Natural killer cell (primary cell): ENCODE measurements around the gene CNGA2. TPM values are rescaled to one million over a fixed set of nuclear protein-coding genes. Genes with fewer than 3 reads are reported as not detected.

Source experiments
- ATAC-seq, 3 donors: fragments of 150-1000 bp in 2 of 3; fragments of 200-7000 bp in 1 of 3; cut with Tn5 transposase; 1 replicate in 1 of 3; 2 replicates in 2 of 3; pipeline ENCODE4 v1.10.0; 2021; ENCODE audit warnings: mild to moderate bottlenecking in 2 of 3, moderate library complexity in 2 of 3
- DNase-seq, 2 donors: peaks; one replicate each; pipeline versions ENCODE4 v3.0.0 to v3.0.0-alpha.2; 2013 to 2021; ENCODE audit warnings: mixed read lengths in 1 of 2
- H3K27ac ChIP-seq: one replicate; pipeline ENCODE4 v1.5.1; 2013; ENCODE audit warnings: mild to moderate bottlenecking, low read length
- H3K27me3 ChIP-seq: one replicate; pipeline ENCODE4 v1.6.1; 2013; ENCODE audit warnings: low read length; ENCODE audit not compliant: control insufficient read depth, insufficient read depth
- H3K36me3 ChIP-seq: one replicate; pipeline ENCODE4 v1.6.1; 2013; ENCODE audit warnings: low read length; ENCODE audit not compliant: control insufficient read depth, insufficient read depth
- H3K4me1 ChIP-seq: one replicate; pipeline ENCODE4 v1.6.1; 2013; ENCODE audit warnings: low read length; ENCODE audit not compliant: control insufficient read depth, insufficient read depth
- H3K4me3 ChIP-seq: one replicate; pipeline ENCODE4 v1.5.1; 2013; ENCODE audit warnings: low read length
- H3K9me3 ChIP-seq: one replicate; pipeline ENCODE4 v1.6.1; 2013; ENCODE audit warnings: low read length; ENCODE audit not compliant: control insufficient read depth, insufficient read depth
- H3K27ac Mint-ChIP-seq, 2 donors: one replicate each; pipeline ENCODE4 v1.8.0; 2022; ENCODE audit warnings: mild to moderate bottlenecking in 2 of 2, mixed read lengths in 2 of 2, moderate library complexity in 1 of 2
- H3K27me3 Mint-ChIP-seq, 2 donors: one replicate each; pipeline ENCODE4 v1.8.0; 2022; ENCODE audit warnings: low read depth in 2 of 2, mixed read lengths in 2 of 2
- H3K36me3 Mint-ChIP-seq: one replicate; pipeline ENCODE4 v1.8.0; 2022; ENCODE audit warnings: mixed read lengths
- H3K4me1 Mint-ChIP-seq, 2 donors: one replicate each; pipeline ENCODE4 v1.8.0; 2022; ENCODE audit warnings: mixed read lengths in 2 of 2
- H3K4me3 Mint-ChIP-seq: one replicate; pipeline ENCODE4 v1.8.0; 2022; ENCODE audit warnings: mild to moderate bottlenecking, moderate library complexity, mixed read lengths
- H3K9me3 Mint-ChIP-seq, 2 donors: one replicate each; pipeline ENCODE4 v1.8.0; 2022; ENCODE audit warnings: mixed read lengths in 2 of 2
- CTCF ChIP-seq: fragments of 200-600 bp; IDR thresholded peaks from one replicate; pipeline ENCODE4 v1.8.0; 2022; ENCODE audit warnings: antibody characterized with exemption
- WGBS: methylation state at CpG from one replicate; pipeline ENCODE4 v1.1.7; 2013; ENCODE audit warnings: missing lambda C conversion rate; ENCODE audit not compliant: insufficient coverage; 5-methylcytosine and 5-hydroxymethylcytosine counted together
- intact Hi-C: fragments of 100-400 bp; cut with micrococcal nuclease; formaldehyde crosslinking; loops from one replicate; pipeline ENCODE4 v1.14.2; 2022
- total RNA-seq, 4 donors: library from RNA; stranded (reverse); fragments of 120-200 nt in 1 of 4; gene quantifications; one replicate each; pipeline versions ENCODE4 v1.2.3 to v1.2.4, GENCODE V29; 2013 to 2022

Gene CNGA2
- total RNA-seq, 3 donors from 2014 or later (not counting 1 experiment from before 2014, with no cell fraction given), result not detected

- no peaks in the 10 kb centered on the region for H3K4me1 ChIP-seq
- H3K4me3 Mint-ChIP-seq, result no peak overlapping the region
- H3K4me1 Mint-ChIP-seq, result no peaks in the 10 kb centered on the region
- no peaks in the 10 kb centered on the region for H3K36me3 Mint-ChIP-seq
- H3K27ac Mint-ChIP-seq, result no peak overlapping the region
- no peaks in the 10 kb centered on the region for H3K27me3 ChIP-seq
- ATAC-seq (no peak), DNase-seq (no peak)
- H3K4me3 ChIP-seq, result no peak overlapping the region
- H3K9me3 ChIP-seq, result no peaks in the 10 kb centered on the region
- 75% methylated on average over 2 of the region's 2 CpGs for WGBS
- no peaks in the 10 kb centered on the region for H3K36me3 ChIP-seq
- no peak overlapping the region for H3K27ac ChIP-seq
- H3K27me3 Mint-ChIP-seq, result peaks cover 0 to 7% of the 10 kb centered on the region in 2 donors
- no peaks in the 10 kb centered on the region for H3K9me3 Mint-ChIP-seq
- TF ChIP-seq CTCF, result no peak
- intact Hi-C loops, result no loop called here
Measured at GRCh38 chrX:151710457-151710856, 24.1 kb upstream of the CNGA2 start.

GRCh38 chrX:151711154-151711553, 23.4 kb upstream of the CNGA2 start:
- Mint-ChIP-seq H3K27me3 (peaks cover 0 to 7% of the 10 kb centered on the region in 2 donors), H3K4me3 (no peak overlapping the region), H3K9me3 (no peaks in the 10 kb centered on the region), H3K36me3 (no peaks in the 10 kb centered on the region), H3K4me1 (no peaks in the 10 kb centered on the region), H3K27ac (no peak overlapping the region)
- Histone ChIP-seq H3K9me3 (no peaks in the 10 kb centered on the region), H3K4me3 (no peak overlapping the region), H3K36me3 (no peaks in the 10 kb centered on the region), H3K4me1 (no peaks in the 10 kb centered on the region), H3K27me3 (no peaks in the 10 kb centered on the region), H3K27ac (no peak overlapping the region)
- WGBS, result 62% methylated on average over 5 of the region's 5 CpGs
- intact Hi-C loops, result no loop called here
- ATAC-seq, result no peak
- no peak for DNase-seq
- TF ChIP-seq CTCF, result no peak

- H3K4me3 Mint-ChIP-seq, result no peak overlapping the region
- H3K27ac ChIP-seq, result no peak overlapping the region
- TF ChIP-seq CTCF, result no peak
- intact Hi-C loops, result no loop called here
- no peaks in the 10 kb centered on the region for H3K9me3 Mint-ChIP-seq
- no peaks in the 10 kb centered on the region for H3K27me3 ChIP-seq
- WGBS, result 45% methylated on average over 2 of the region's 2 CpGs
- peaks cover 0 to 11% of the 10 kb centered on the region in 2 donors for H3K27me3 Mint-ChIP-seq
- H3K36me3 ChIP-seq, result no peaks in the 10 kb centered on the region
- no peaks in the 10 kb centered on the region for H3K9me3 ChIP-seq
- H3K4me3 ChIP-seq, result no peak overlapping the region
- no peaks in the 10 kb centered on the region for H3K36me3 Mint-ChIP-seq
- no peak overlapping the region for H3K27ac Mint-ChIP-seq
- no peaks in the 10 kb centered on the region for H3K4me1 ChIP-seq
- no peaks in the 10 kb centered on the region for H3K4me1 Mint-ChIP-seq
- ATAC-seq (no peak), DNase-seq (no peak)
Measured at GRCh38 chrX:151711787-151712186, 22.8 kb upstream of the CNGA2 start.

- H3K27me3 ChIP-seq, result no peaks in the 10 kb centered on the region
- ATAC-seq (no peak), DNase-seq (no peak)
- H3K4me3 Mint-ChIP-seq, result no peak overlapping the region
- no peaks in the 10 kb centered on the region for H3K9me3 Mint-ChIP-seq
- no peaks in the 10 kb centered on the region for H3K36me3 Mint-ChIP-seq
- no peak overlapping the region for H3K27ac Mint-ChIP-seq
- 82% methylated on average over 3 of the region's 3 CpGs for WGBS
- no peaks in the 10 kb centered on the region for H3K4me1 ChIP-seq
- H3K36me3 ChIP-seq, result no peaks in the 10 kb centered on the region
- intact Hi-C loops, result no loop called here
- H3K27ac ChIP-seq, result no peak overlapping the region
- H3K27me3 Mint-ChIP-seq, result peaks cover under 1 to 16% of the 10 kb centered on the region in 2 donors
- TF ChIP-seq CTCF, result no peak
- H3K9me3 ChIP-seq, result no peaks in the 10 kb centered on the region
- no peak overlapping the region for H3K4me3 ChIP-seq
- H3K4me1 Mint-ChIP-seq, result no peaks in the 10 kb centered on the region
Measured at GRCh38 chrX:151712253-151712652, 22.3 kb upstream of the CNGA2 start.
